GM19468 (cell line): ENCODE results near the gene DLST.

Experiments
- ATAC-seq: cut with Tn5 transposase; IDR thresholded peaks from one replicate; pipeline ENCODE4 v1.9.1; 2021; ENCODE audit warnings: mild to moderate bottlenecking, moderate library complexity, moderate number of reproducible peaks; ENCODE audit not compliant: unreplicated experiment; ENCODE audit errors: extremely low read depth

The DLST gene

GRCh38 chr14:74881431-74882102 lies at the start of gene DLST:
Gene DLST (plus strand): TSS chr14:74881916. CDS start chr14:74881954, 38 bp downstream.
- peak; percentile 71 for ATAC-seq

- ATAC-seq: no peak
Observed at GRCh38 chr14:74832849-74833248, 48.9 kb upstream of the DLST start.

GRCh38 chr14:74834692-74835392 lies 46.9 kb upstream of the DLST start:
- no peak for ATAC-seq

GRCh38 chr14:74835645-74836250 lies 46.0 kb upstream of the DLST start:
- ATAC-seq: no peak

GRCh38 chr14:74836251-74836960 lies 45.3 kb upstream of the DLST start:
- no peak for ATAC-seq

GRCh38 chr14:74838166-74838565 lies 43.5 kb upstream of the DLST start:
- no peak for ATAC-seq

GRCh38 chr14:74840603-74841030 lies 41.1 kb upstream of the DLST start:
- peak; percentile 50 for ATAC-seq

- ATAC-seq: peak; percentile 19
Observed at GRCh38 chr14:74841230-74842207, 40.2 kb upstream of the DLST start.

GRCh38 chr14:74843653-74844052 lies 38.1 kb upstream of the DLST start:
- ATAC-seq: no peak

- ATAC-seq: no peak
Observed at GRCh38 chr14:74846168-74846567, 35.5 kb upstream of the DLST start.

- ATAC-seq: no peak
Observed at GRCh38 chr14:74846968-74847665, 34.6 kb upstream of the DLST start.

- ATAC-seq: no peak
Observed at GRCh38 chr14:74848768-74849167, 32.9 kb upstream of the DLST start.

- no peak for ATAC-seq
Observed at GRCh38 chr14:74852922-74853530, 28.7 kb upstream of the DLST start.

- no peak for ATAC-seq
Observed at GRCh38 chr14:74853581-74853980, 28.1 kb upstream of the DLST start.

- no peak for ATAC-seq
Observed at GRCh38 chr14:74855021-74855420, 26.7 kb upstream of the DLST start.

GRCh38 chr14:74855945-74856344 lies 25.8 kb upstream of the DLST start:
- ATAC-seq: no peak

- no peak for ATAC-seq
Observed at GRCh38 chr14:74856366-74856765, 25.4 kb upstream of the DLST start.

- no peak for ATAC-seq
Observed at GRCh38 chr14:74858022-74858421, 23.7 kb upstream of the DLST start.
